ENCODE data around the gene KDM4C. TPM values are rescaled to one million over a fixed set of nuclear protein-coding genes. Genes with fewer than 3 reads are reported as not detected.

The KDM4C gene
- total and polyA plus RNA-seq, 7 donors, result 16.4 to 33.5 (median 28.8) TPM

GRCh38 chr9:6873857-6874256 is 116.1 kb downstream of the KDM4C start:
- 73 to 74% methylated on average over 7 of the region's 7 CpGs for WGBS, 2 donors
- H3K27me3 ChIP-seq, result no peaks in the 10 kb centered on the region
- no peak for DNase-seq
- H3K4me1 ChIP-seq, result peaks cover 0 to 10% (median 8%) of the 10 kb centered on the region in 4 donors
- H3K9me3 ChIP-seq, result no peaks in the 10 kb centered on the region
- intact Hi-C loops (cut with DNase I), result no loop called here
- no peak overlapping the region for H3K27ac ChIP-seq
- H3K36me3 ChIP-seq, result no peaks in the 10 kb centered on the region
- H3K4me3 ChIP-seq, result no peak overlapping the region
- TF ChIP-seq CTCF (IDR thresholded peaks at IDR 0.05), result no peak

GRCh38 chr9:6876195-6876894 is 118.6 kb downstream of the KDM4C start:
- DNase-seq, result no peak
- H3K27ac ChIP-seq, result no peak overlapping the region
- H3K4me3 ChIP-seq, result no peak overlapping the region
- intact Hi-C loops (cut with DNase I), result no loop called here
- TF ChIP-seq CTCF (IDR thresholded peaks at IDR 0.05) (no peak), EP300 (IDR thresholded peaks at IDR 0.05) (no peak), POLR2AphosphoS5 (IDR thresholded peaks at IDR 0.05) (no peak), POLR2A (IDR thresholded peaks at IDR 0.05) (no peak)
- 95 to 96% methylated on average over 10 of the region's 10 CpGs for WGBS, 2 donors
- no peaks in the 10 kb centered on the region for H3K9me3 ChIP-seq
- peaks cover 0 to 4% (median 0%) of the 10 kb centered on the region in 4 donors for H3K4me1 ChIP-seq
- no peaks in the 10 kb centered on the region for H3K27me3 ChIP-seq
- H3K36me3 ChIP-seq, result peaks cover 0 to 5% (median 0%) of the 10 kb centered on the region in 4 donors

- intact Hi-C loops (cut with DNase I), result no loop called here
- WGBS, 2 donors, result 93 to 97% methylated on average over 1 of the region's 1 CpG
These were observed 119.9 kb downstream of the KDM4C start for GRCh38 chr9:6877671-6878161.

GRCh38 chr9:6880626-6881025 is 122.9 kb downstream of the KDM4C start:
- intact Hi-C loops (cut with DNase I), result no loop called here
- DNase-seq, result no peak
- peaks cover 0 to 5% (median 0%) of the 10 kb centered on the region in 4 donors for H3K36me3 ChIP-seq
- 92 to 95% methylated on average over 2 of the region's 2 CpGs for WGBS, 2 donors
- TF ChIP-seq POLR2AphosphoS5 (IDR thresholded peaks at IDR 0.05) (no peak), CTCF (IDR thresholded peaks at IDR 0.05) (no peak), EP300 (IDR thresholded peaks at IDR 0.05) (no peak), POLR2A (IDR thresholded peaks at IDR 0.05) (no peak)
- no peak overlapping the region for H3K27ac ChIP-seq
- H3K4me3 ChIP-seq, result no peak overlapping the region
- H3K4me1 ChIP-seq, result peaks cover 0 to 6% (median 0%) of the 10 kb centered on the region in 4 donors
- H3K27me3 ChIP-seq, result no peaks in the 10 kb centered on the region
- no peaks in the 10 kb centered on the region for H3K9me3 ChIP-seq

More at GRCh38 chr9:6877671-6878161, 119.9 kb downstream of the KDM4C start:
- Histone ChIP-seq H3K27ac (no peak overlapping the region), H3K36me3 (peaks cover 0 to 5% (median 0%) of the 10 kb centered on the region in 4 donors), H3K4me3 (no peak overlapping the region), H3K9me3 (no peaks in the 10 kb centered on the region), H3K4me1 (peaks cover 0 to 4% (median 0%) of the 10 kb centered on the region in 4 donors), H3K27me3 (no peaks in the 10 kb centered on the region)
- no peak for TF ChIP-seq POLR2AphosphoS5 (IDR thresholded peaks at IDR 0.05)
- TF ChIP-seq CTCF (IDR thresholded peaks at IDR 0.05), result no peak
- TF ChIP-seq POLR2A (IDR thresholded peaks at IDR 0.05), result no peak
- TF ChIP-seq EP300 (IDR thresholded peaks at IDR 0.05), result no peak
- no peak for DNase-seq

Measured in sigmoid colon (tissue), 7 donors.